Liver (tissue), 9 donors: ENCODE data around the gene NACAD. TPM values are rescaled to one million over a fixed set of nuclear protein-coding genes. Genes with fewer than 3 reads are reported as not detected.

ENCODE experiments used
- DNase-seq: peaks from one replicate; pipeline ENCODE4 v3.0.0-alpha.2; 2017; ENCODE audit warnings: low spot score
- H3K27ac ChIP-seq, 2 donors: one replicate each; pipeline ENCODE4 v1.7.0; 2013; ENCODE audit warnings: inconsistent platforms in 2 of 2, low read length in 2 of 2, control low read depth in 1 of 2, low read depth in 1 of 2, mild to moderate bottlenecking in 1 of 2
- H3K27me3 ChIP-seq, 4 donors: one replicate each; pipeline versions ENCODE4 v1.6.1 to v1.7.0; 2013; ENCODE audit warnings: low read length in 3 of 4, inconsistent platforms in 1 of 4, mild to moderate bottlenecking in 1 of 4, moderate library complexity in 1 of 4; ENCODE audit not compliant: control insufficient read depth in 4 of 4, insufficient read depth in 4 of 4
- H3K36me3 ChIP-seq, 4 donors: one replicate each; pipeline versions ENCODE4 v1.6.1 to v1.7.0; 2013; ENCODE audit warnings: low read length in 3 of 4, mild to moderate bottlenecking in 3 of 4, low read depth in 1 of 4, moderate library complexity in 1 of 4; ENCODE audit not compliant: control insufficient read depth in 4 of 4, insufficient read depth in 3 of 4
- H3K4me1 ChIP-seq, 4 donors: one replicate each; pipeline versions ENCODE4 v1.6.1 to v1.7.0; 2013; ENCODE audit warnings: low read length in 3 of 4, mild to moderate bottlenecking in 3 of 4, moderate library complexity in 1 of 4; ENCODE audit not compliant: control insufficient read depth in 4 of 4, insufficient read depth in 4 of 4
- H3K4me3 ChIP-seq, 3 donors: one replicate each; pipeline versions ENCODE4 v1.6.1 to v1.7.0; 2013; ENCODE audit warnings: low read length in 3 of 3, control low read depth in 1 of 3, low read depth in 1 of 3, mild to moderate bottlenecking in 1 of 3
- H3K9ac ChIP-seq, 2 donors: one replicate each; pipeline ENCODE4 v1.7.0; 2013; ENCODE audit warnings: low read length in 2 of 2, mild to moderate bottlenecking in 2 of 2, moderate library complexity in 2 of 2, control low read depth in 1 of 2, low read depth in 1 of 2
- H3K9me3 ChIP-seq, 4 donors: one replicate each; pipeline versions ENCODE4 v1.6.1 to v1.7.0; 2013; ENCODE audit warnings: low read length in 3 of 4; ENCODE audit not compliant: control insufficient read depth in 4 of 4
- EGR1 ChIP-seq, 2 donors: IDR thresholded peaks; 2 replicates each; pipeline ENCODE4 v1.6.1; 2016 to 2018; ENCODE audit warnings: antibody characterized with exemption in 2 of 2, low read depth in 2 of 2
- FOXA1 ChIP-seq: IDR thresholded peaks from 2 replicates; pipeline ENCODE4 v1.6.1; 2016; ENCODE audit warnings: antibody characterized with exemption
- FOXA2 ChIP-seq: IDR thresholded peaks from 2 replicates; pipeline ENCODE4 v1.6.1; 2016; ENCODE audit warnings: antibody characterized with exemption
- GABPA ChIP-seq, 2 donors: IDR thresholded peaks in 1 of 2; conservative IDR thresholded peaks in 1 of 2; 2 replicates each; pipeline ENCODE4 v1.6.1; 2016; ENCODE audit warnings: antibody characterized with exemption in 2 of 2, mild to moderate bottlenecking in 1 of 2, moderate library complexity in 1 of 2
- HNF4A ChIP-seq, 2 donors: conservative IDR thresholded peaks; 2 replicates each; pipeline ENCODE4 v1.6.1; 2016; ENCODE audit warnings: antibody characterized with exemption in 2 of 2, mild to moderate bottlenecking in 2 of 2
- HNF4G ChIP-seq: IDR thresholded peaks from 2 replicates; pipeline ENCODE4 v1.6.1; 2016; ENCODE audit warnings: antibody characterized with exemption
- JUND ChIP-seq, 2 donors: IDR thresholded peaks; 2 replicates each; pipeline ENCODE4 v1.6.1; 2016; ENCODE audit warnings: antibody characterized with exemption in 2 of 2
- RAD21 ChIP-seq, 2 donors: IDR thresholded peaks; 2 replicates each; pipeline ENCODE4 v1.6.1; 2016; ENCODE audit warnings: antibody characterized with exemption in 2 of 2, mild to moderate bottlenecking in 2 of 2
- RXRA ChIP-seq, 2 donors: IDR thresholded peaks; 2 replicates each; pipeline ENCODE4 v1.6.1; 2017 to 2018; ENCODE audit warnings: antibody characterized with exemption in 2 of 2, mild to moderate bottlenecking in 1 of 2
- SP1 ChIP-seq: IDR thresholded peaks from 2 replicates; pipeline ENCODE4 v1.6.1; 2018; ENCODE audit warnings: antibody characterized with exemption, mild to moderate bottlenecking
- TAF1 ChIP-seq: conservative IDR thresholded peaks from 2 replicates; pipeline ENCODE4 v1.6.1; 2016; ENCODE audit warnings: antibody characterized with exemption, mild to moderate bottlenecking
- YY1 ChIP-seq: IDR thresholded peaks from 2 replicates; pipeline ENCODE4 v1.6.1; 2016; ENCODE audit warnings: antibody characterized with exemption, mild to moderate bottlenecking
- WGBS: extraction: QIAGEN DNeasy Blood & Tissue Kit; methylation state at CpG from one replicate; pipeline ENCODE4 v1.1.7; 2013; 5-methylcytosine and 5-hydroxymethylcytosine counted together
- polyA plus RNA-seq, 2 donors: library from polyadenylated mRNA; stranded (reverse) in 1 of 2; unstranded in 1 of 2; fragments of 200-250 nt in 1 of 2; fragments of >200 nt in 1 of 2; fragmentation: Nextera tagmentation in 1 of 2; extraction: Ambion mirVana in 1 of 2; gene quantifications; one replicate each; pipeline versions ENCODE4 v1.2.1 to v1.2.3, GENCODE V29; 2013 to 2015
- total RNA-seq, 2 donors: library from RNA; depleted of rRNA; stranded (reverse); fragments of >200 nt; gene quantifications; one replicate each; pipeline ENCODE4 v1.2.3, GENCODE V29; 2014
- TF ChIP-seq, protein P1 (sequence below): IDR thresholded peaks from 2 replicates; pipeline ENCODE4 v1.6.1; 2016; ENCODE audit warnings: antibody characterized with exemption
- TF ChIP-seq, protein P2 (sequence below): IDR thresholded peaks from 2 replicates; pipeline ENCODE4 v1.6.1; 2016; ENCODE audit warnings: antibody characterized with exemption
- TF ChIP-seq, protein P3 (sequence below): IDR thresholded peaks from 2 replicates; pipeline ENCODE4 v1.6.1; 2016; ENCODE audit warnings: antibody characterized with exemption, mild to moderate bottlenecking
- TF ChIP-seq, protein P4 (sequence below): fragments of 150-350 bp; IDR thresholded peaks from 2 replicates; pipeline ENCODE4 v1.5.1; 2017; ENCODE audit warnings: improper control_type of control experiment, low read depth, low read length; ENCODE audit not compliant: missing input control
- TF ChIP-seq, protein P5 (sequence below): IDR thresholded peaks from 2 replicates; pipeline ENCODE4 v1.6.1; 2016; ENCODE audit warnings: antibody characterized with exemption
- donor health status: healthy.
- donor health status: healthy.
- donor health status: healthy.
- donor health status: healthy.
- donor health status: healthy.

The NACAD gene
- total and polyA plus RNA-seq, 4 donors: 0.03 to 0.14 (median 0.09) TPM

DNA sequence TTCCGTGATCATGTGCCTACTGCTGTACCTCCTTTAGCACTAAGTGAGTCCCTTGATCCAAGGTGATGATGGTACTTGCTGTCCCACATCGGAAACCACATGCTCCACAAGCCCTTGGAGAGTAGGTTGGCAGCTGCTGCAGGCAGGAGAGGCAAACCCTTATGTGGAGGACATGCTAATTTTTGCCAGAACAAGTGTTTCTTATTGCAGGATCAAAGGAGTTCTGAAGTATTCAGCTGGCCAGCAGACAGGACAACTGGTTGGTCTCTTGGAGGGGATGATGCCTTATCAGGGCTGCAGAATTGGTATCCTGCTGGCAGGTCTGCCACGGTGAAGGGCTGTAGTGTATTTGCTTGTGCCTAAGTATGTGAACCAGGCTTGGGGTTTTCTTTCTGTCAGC, 36.8 kb downstream of the NACAD start:
- TF ChIP-seq RXRA (IDR thresholded peaks at IDR 0.05) (no peak), FOXA1 (no peak), GABPA (IDR thresholded peaks at IDR 0.05 in 1 of 2, conservative IDR thresholded peaks at IDR 0.05 in 1 of 2) (no peak), HNF4G (no peak), SP1 (no peak), EGR1 (IDR thresholded peaks at IDR 0.05; ENCODE audit: low read depth in 2 of 2) (no peak), YY1 (no peak), TAF1 (no peak), JUND (IDR thresholded peaks at IDR 0.05) (no peak), HNF4A (conservative IDR thresholded peaks at IDR 0.05) (no peak), FOXA2 (no peak), RAD21 (IDR thresholded peaks at IDR 0.05) (no peak)
- TF ChIP-seq, protein P1, sequence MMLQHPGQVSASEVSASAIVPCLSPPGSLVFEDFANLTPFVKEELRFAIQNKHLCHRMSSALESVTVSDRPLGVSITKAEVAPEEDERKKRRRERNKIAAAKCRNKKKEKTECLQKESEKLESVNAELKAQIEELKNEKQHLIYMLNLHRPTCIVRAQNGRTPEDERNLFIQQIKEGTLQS: no peak
- TF ChIP-seq, protein P2, sequence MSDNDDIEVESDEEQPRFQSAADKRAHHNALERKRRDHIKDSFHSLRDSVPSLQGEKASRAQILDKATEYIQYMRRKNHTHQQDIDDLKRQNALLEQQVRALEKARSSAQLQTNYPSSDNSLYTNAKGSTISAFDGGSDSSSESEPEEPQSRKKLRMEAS: no peak
- TF ChIP-seq, protein P3, sequence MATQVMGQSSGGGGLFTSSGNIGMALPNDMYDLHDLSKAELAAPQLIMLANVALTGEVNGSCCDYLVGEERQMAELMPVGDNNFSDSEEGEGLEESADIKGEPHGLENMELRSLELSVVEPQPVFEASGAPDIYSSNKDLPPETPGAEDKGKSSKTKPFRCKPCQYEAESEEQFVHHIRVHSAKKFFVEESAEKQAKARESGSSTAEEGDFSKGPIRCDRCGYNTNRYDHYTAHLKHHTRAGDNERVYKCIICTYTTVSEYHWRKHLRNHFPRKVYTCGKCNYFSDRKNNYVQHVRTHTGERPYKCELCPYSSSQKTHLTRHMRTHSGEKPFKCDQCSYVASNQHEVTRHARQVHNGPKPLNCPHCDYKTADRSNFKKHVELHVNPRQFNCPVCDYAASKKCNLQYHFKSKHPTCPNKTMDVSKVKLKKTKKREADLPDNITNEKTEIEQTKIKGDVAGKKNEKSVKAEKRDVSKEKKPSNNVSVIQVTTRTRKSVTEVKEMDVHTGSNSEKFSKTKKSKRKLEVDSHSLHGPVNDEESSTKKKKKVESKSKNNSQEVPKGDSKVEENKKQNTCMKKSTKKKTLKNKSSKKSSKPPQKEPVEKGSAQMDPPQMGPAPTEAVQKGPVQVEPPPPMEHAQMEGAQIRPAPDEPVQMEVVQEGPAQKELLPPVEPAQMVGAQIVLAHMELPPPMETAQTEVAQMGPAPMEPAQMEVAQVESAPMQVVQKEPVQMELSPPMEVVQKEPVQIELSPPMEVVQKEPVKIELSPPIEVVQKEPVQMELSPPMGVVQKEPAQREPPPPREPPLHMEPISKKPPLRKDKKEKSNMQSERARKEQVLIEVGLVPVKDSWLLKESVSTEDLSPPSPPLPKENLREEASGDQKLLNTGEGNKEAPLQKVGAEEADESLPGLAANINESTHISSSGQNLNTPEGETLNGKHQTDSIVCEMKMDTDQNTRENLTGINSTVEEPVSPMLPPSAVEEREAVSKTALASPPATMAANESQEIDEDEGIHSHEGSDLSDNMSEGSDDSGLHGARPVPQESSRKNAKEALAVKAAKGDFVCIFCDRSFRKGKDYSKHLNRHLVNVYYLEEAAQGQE: no peak
- TF ChIP-seq, protein P4, sequence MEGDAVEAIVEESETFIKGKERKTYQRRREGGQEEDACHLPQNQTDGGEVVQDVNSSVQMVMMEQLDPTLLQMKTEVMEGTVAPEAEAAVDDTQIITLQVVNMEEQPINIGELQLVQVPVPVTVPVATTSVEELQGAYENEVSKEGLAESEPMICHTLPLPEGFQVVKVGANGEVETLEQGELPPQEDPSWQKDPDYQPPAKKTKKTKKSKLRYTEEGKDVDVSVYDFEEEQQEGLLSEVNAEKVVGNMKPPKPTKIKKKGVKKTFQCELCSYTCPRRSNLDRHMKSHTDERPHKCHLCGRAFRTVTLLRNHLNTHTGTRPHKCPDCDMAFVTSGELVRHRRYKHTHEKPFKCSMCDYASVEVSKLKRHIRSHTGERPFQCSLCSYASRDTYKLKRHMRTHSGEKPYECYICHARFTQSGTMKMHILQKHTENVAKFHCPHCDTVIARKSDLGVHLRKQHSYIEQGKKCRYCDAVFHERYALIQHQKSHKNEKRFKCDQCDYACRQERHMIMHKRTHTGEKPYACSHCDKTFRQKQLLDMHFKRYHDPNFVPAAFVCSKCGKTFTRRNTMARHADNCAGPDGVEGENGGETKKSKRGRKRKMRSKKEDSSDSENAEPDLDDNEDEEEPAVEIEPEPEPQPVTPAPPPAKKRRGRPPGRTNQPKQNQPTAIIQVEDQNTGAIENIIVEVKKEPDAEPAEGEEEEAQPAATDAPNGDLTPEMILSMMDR: no peak
- TF ChIP-seq, protein P5, sequence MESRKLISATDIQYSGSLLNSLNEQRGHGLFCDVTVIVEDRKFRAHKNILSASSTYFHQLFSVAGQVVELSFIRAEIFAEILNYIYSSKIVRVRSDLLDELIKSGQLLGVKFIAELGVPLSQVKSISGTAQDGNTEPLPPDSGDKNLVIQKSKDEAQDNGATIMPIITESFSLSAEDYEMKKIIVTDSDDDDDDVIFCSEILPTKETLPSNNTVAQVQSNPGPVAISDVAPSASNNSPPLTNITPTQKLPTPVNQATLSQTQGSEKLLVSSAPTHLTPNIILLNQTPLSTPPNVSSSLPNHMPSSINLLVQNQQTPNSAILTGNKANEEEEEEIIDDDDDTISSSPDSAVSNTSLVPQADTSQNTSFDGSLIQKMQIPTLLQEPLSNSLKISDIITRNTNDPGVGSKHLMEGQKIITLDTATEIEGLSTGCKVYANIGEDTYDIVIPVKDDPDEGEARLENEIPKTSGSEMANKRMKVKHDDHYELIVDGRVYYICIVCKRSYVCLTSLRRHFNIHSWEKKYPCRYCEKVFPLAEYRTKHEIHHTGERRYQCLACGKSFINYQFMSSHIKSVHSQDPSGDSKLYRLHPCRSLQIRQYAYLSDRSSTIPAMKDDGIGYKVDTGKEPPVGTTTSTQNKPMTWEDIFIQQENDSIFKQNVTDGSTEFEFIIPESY: no peak
- 90% methylated on average over 3 of the region's 3 CpGs for WGBS
- H3K36me3 ChIP-seq: peaks cover 1 to 9% (median 6%) of the 10 kb centered on the region in 4 donors
- no peak overlapping the region for H3K4me3 ChIP-seq
- DNase-seq: no peak
- H3K9ac ChIP-seq: no peak overlapping the region
- no peaks in the 10 kb centered on the region for H3K9me3 ChIP-seq
- H3K27ac ChIP-seq: no peak overlapping the region
- H3K4me1 ChIP-seq: no peaks in the 10 kb centered on the region
- no peaks in the 10 kb centered on the region for H3K27me3 ChIP-seq
